PC-3 (cell line): ENCODE data around the gene EOGT. TPM values are rescaled to one million over a fixed set of nuclear protein-coding genes. Genes with fewer than 3 reads are reported as not detected.
A peak's percentile ranks its signal among the peaks of the same experiment; 100 is the strongest.

Experiments used
- ATAC-seq: fragments of 200-7000 bp; cut with Tn5 transposase; 2 replicates; pipeline ENCODE4 v1.9.1; 2020; ENCODE audit warnings: mild to moderate bottlenecking, moderate library complexity
- BruUV-seq: library from RNA; stranded (reverse); fragments of 400-500 nt; replicated peaks from 2 replicates; lab custom pipeline; 2021; lab: Mats Ljungman, UMichigan
- CTCF ChIA-PET: fragments of 300-600 bp; sonication (Branson Sonifier 250); formaldehyde crosslinking; loops from one replicate; lab custom pipeline; 2022; ENCODE audit warnings: antibody characterized with exemption; lab: Charles Lee
- POLR2A ChIA-PET: fragments of 300-600 bp; sonication (Branson Sonifier 250); formaldehyde crosslinking; loops from one replicate; lab custom pipeline; 2022; ENCODE audit warnings: antibody characterized with exemption; ENCODE audit not compliant: unreplicated experiment; lab: Charles Lee
- DNase-seq: peaks from one replicate; pipeline ENCODE4 v3.0.0-alpha.2; 2015
- H2AFZ ChIP-seq: fragments of 300-600 bp; sonication (generic); 2 replicates; pipeline ENCODE4 v1.6.0; 2016; ENCODE audit warnings: antibody characterized with exemption, low read length
- H3F3A ChIP-seq: fragments of 300-600 bp; sonication (generic); one replicate; pipeline ENCODE4 v1.6.0; 2017; ENCODE audit warnings: antibody characterized with exemption, low read length, control low read depth, mild to moderate bottlenecking; ENCODE audit not compliant: unreplicated experiment
- H3K27ac ChIP-seq: fragments of 300-600 bp; sonication (generic); 2 replicates; pipeline ENCODE4 v1.5.1; 2016; ENCODE audit warnings: mild to moderate bottlenecking, low read length
- H3K27me3 ChIP-seq: fragments of 300-600 bp; sonication (generic); 2 replicates; pipeline ENCODE4 v1.6.1; 2016; ENCODE audit warnings: low read length, mixed read lengths
- H3K36me3 ChIP-seq: fragments of 300-600 bp; sonication (generic); 2 replicates; pipeline ENCODE4 v1.6.1; 2016; ENCODE audit warnings: low read depth, mixed run types, low read length, mixed read lengths
- H3K4me1 ChIP-seq: fragments of 300-600 bp; sonication (generic); 2 replicates; pipeline ENCODE4 v1.5.1; 2016; ENCODE audit warnings: low read length; ENCODE audit not compliant: insufficient read depth
- H3K4me2 ChIP-seq: fragments of 300-600 bp; sonication (generic); 2 replicates; pipeline ENCODE4 v1.6.0; 2016; ENCODE audit warnings: low read length
- H3K4me3 ChIP-seq: fragments of 300-600 bp; sonication (generic); 2 replicates; pipeline ENCODE4 v1.5.1; 2016; ENCODE audit warnings: mild to moderate bottlenecking, low read length, mixed read lengths
- H3K79me2 ChIP-seq: fragments of 300-600 bp; sonication (generic); 2 replicates; pipeline ENCODE4 v1.6.1; 2017; ENCODE audit warnings: low read length, mixed read lengths
- H3K9ac ChIP-seq: fragments of 300-600 bp; sonication (generic); 2 replicates; pipeline ENCODE4 v1.6.0; 2016; ENCODE audit warnings: mild to moderate bottlenecking, low read length
- H3K9me2 ChIP-seq: fragments of 300-600 bp; sonication (generic); replicated peaks from 2 replicates; pipeline ENCODE4 v1.6.1; 2016; ENCODE audit warnings: mixed run types, low read length, mixed read lengths
- H3K9me3 ChIP-seq: fragments of 300-600 bp; sonication (generic); 2 replicates; pipeline ENCODE4 v1.6.1; 2016; ENCODE audit warnings: low read length, mixed read lengths
- H4K20me1 ChIP-seq: fragments of 300-600 bp; sonication (generic); 2 replicates; pipeline ENCODE4 v1.6.1; 2016; ENCODE audit warnings: low read length, mixed read lengths
- EZH2 ChIP-seq: fragments of 300-600 bp; sonication (generic); IDR thresholded peaks from one replicate; pipeline ENCODE4 v1.6.1; 2017; ENCODE audit warnings: antibody characterized with exemption, mild to moderate bottlenecking, low read length; ENCODE audit not compliant: unreplicated experiment
- EZH2phosphoT487 ChIP-seq: fragments of 300-600 bp; sonication (generic); IDR thresholded peaks from 2 replicates; pipeline ENCODE4 v1.6.1; 2018; ENCODE audit warnings: mild to moderate bottlenecking, antibody characterized with exemption, low read length, borderline replicate concordance
- intact Hi-C: fragments of 100-400 bp; cut with micrococcal nuclease; formaldehyde crosslinking; loops from 2 replicates; pipeline ENCODE4 v1.9.0; 2023
- total RNA-seq: library from RNA; depleted of rRNA; stranded (reverse); fragments of >200 nt; gene quantifications from 2 replicates; pipeline ENCODE4 v1.2.3, GENCODE V29; 2014
- TF ChIP-seq, protein P1 (sequence below): fragments of 300-600 bp; sonication (generic); conservative IDR thresholded peaks from 2 replicates; pipeline ENCODE4 v1.5.1; 2017; ENCODE audit warnings: antibody characterized with exemption, low read depth, mild to moderate bottlenecking, low read length

EOGT gene
- total RNA-seq, 1 experiment from 2014 or later, result 8.3 TPM

- Histone ChIP-seq H3K27ac (no peak overlapping the region), H3K4me1 (peaks cover 9% of the 10 kb centered on the region; the same call in 1 of the 2 replicates), H3K9me3 (no peaks in the 10 kb centered on the region), H3K79me2 (no peaks in the 10 kb centered on the region), H3K27me3 (no peaks in the 10 kb centered on the region), H3K4me3 (peak overlapping the region; percentile 71), H3K9ac (peak overlapping the region; percentile 81), H3K36me3 (no peaks in the 10 kb centered on the region), H3K9me2 (no peaks in the 10 kb centered on the region), H2AFZ (peak overlapping the region; percentile 82), H3F3A (no peaks in the 10 kb centered on the region), H3K4me2 (peak overlapping the region; percentile 87), H4K20me1 (no peaks in the 10 kb centered on the region)
- ATAC-seq, result peak; percentile 56
- DNase-seq, result peak; percentile 4
- intact Hi-C loops, result no loop called here
- no TSS peak for BruUV-seq
- TF ChIP-seq, protein P1, sequence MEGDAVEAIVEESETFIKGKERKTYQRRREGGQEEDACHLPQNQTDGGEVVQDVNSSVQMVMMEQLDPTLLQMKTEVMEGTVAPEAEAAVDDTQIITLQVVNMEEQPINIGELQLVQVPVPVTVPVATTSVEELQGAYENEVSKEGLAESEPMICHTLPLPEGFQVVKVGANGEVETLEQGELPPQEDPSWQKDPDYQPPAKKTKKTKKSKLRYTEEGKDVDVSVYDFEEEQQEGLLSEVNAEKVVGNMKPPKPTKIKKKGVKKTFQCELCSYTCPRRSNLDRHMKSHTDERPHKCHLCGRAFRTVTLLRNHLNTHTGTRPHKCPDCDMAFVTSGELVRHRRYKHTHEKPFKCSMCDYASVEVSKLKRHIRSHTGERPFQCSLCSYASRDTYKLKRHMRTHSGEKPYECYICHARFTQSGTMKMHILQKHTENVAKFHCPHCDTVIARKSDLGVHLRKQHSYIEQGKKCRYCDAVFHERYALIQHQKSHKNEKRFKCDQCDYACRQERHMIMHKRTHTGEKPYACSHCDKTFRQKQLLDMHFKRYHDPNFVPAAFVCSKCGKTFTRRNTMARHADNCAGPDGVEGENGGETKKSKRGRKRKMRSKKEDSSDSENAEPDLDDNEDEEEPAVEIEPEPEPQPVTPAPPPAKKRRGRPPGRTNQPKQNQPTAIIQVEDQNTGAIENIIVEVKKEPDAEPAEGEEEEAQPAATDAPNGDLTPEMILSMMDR, result no peak
- TF ChIP-seq EZH2phosphoT487 (no peak), EZH2 (no peak)
- ChIA-PET CTCF (no interaction called here), POLR2A (no interaction called here)
Measured at GRCh38 chr3:69012800-69013252, 658 bp downstream of the EOGT start.

- no peaks in the 10 kb centered on the region for H3K9me3 ChIP-seq
- intact Hi-C loops, result no loop called here
- DNase-seq (no peak), ATAC-seq (no peak)
- no peaks in the 10 kb centered on the region for H3K27me3 ChIP-seq
- no peaks in the 10 kb centered on the region for H4K20me1 ChIP-seq
- peak overlapping the region; percentile 71 for H3K4me3 ChIP-seq
- peak overlapping the region; percentile 81; the same call in 1 of the 2 replicates for H3K9ac ChIP-seq
- H3K9me2 ChIP-seq, result no peaks in the 10 kb centered on the region
- no peaks in the 10 kb centered on the region for H3F3A ChIP-seq
- POLR2A ChIA-PET, result no interaction called here
- peaks cover 9% of the 10 kb centered on the region; the same call in 1 of the 2 replicates for H3K4me1 ChIP-seq
- peak overlapping the region; percentile 87 for H3K4me2 ChIP-seq
- TSS peak; percentile 34 for BruUV-seq
- H2AFZ ChIP-seq, result peak overlapping the region; percentile 82; the same call in 1 of the 2 replicates
- TF ChIP-seq, protein P1, result no peak
- no peak for TF ChIP-seq EZH2phosphoT487
- TF ChIP-seq EZH2, result no peak
- no peak overlapping the region for H3K27ac ChIP-seq
- H3K79me2 ChIP-seq, result no peaks in the 10 kb centered on the region
- H3K36me3 ChIP-seq, result no peaks in the 10 kb centered on the region
- CTCF ChIA-PET, result no interaction called here
Measured at GRCh38 chr3:69012100-69012799, 1.2 kb downstream of the EOGT start.

DNA sequence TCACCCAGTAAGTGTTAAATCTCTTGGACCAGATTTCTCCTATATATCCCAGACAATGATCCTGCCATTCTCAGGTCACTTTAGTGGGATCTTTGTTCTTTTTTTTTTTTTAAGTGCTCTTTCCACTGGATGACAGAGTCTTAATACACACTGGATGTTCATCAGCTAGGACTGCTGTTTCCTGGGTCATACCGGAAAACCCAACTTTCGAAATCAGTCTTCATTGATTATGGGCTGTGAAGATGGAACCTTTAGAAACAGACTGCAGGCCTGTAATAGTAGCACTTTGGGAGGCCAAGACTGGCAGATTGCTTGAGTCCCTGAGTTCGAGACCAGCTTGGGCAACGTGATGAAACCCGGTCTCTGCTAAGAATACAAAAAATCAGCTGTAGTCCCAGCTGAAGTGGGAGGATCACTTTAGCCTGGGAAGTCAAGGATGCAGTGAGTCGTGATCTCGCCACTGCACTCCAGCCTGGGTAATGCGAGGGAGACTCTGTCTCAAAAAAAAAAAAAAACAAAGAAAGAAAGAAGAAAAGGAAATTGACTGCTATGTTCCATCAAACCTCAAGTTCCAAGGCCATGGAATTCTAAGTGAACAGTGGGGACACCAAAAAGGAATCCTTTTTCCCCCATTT, 2.3 kb downstream of the EOGT start:
- intact Hi-C loops, result no loop called here
- no peak overlapping the region for H2AFZ ChIP-seq
- H3K9me2 ChIP-seq, result no peaks in the 10 kb centered on the region
- no peak for DNase-seq
- H3K4me2 ChIP-seq, result no peak overlapping the region
- no peaks in the 10 kb centered on the region for H3K27me3 ChIP-seq
- no peaks in the 10 kb centered on the region for H3K79me2 ChIP-seq
- no peak overlapping the region for H3K4me3 ChIP-seq
- ATAC-seq, result no peak
- TF ChIP-seq, protein P1, result no peak
- TF ChIP-seq EZH2phosphoT487 (no peak), EZH2 (no peak)
- no peaks in the 10 kb centered on the region for H3K36me3 ChIP-seq
- CTCF ChIA-PET, result no interaction called here
- no peaks in the 10 kb centered on the region for H4K20me1 ChIP-seq
- H3K27ac ChIP-seq, result no peak overlapping the region
- no peaks in the 10 kb centered on the region for H3K9me3 ChIP-seq
- no peak overlapping the region for H3K9ac ChIP-seq
- POLR2A ChIA-PET, result no interaction called here
- no peaks in the 10 kb centered on the region for H3F3A ChIP-seq
- BruUV-seq, result no TSS peak
- H3K4me1 ChIP-seq, result peaks cover 9% of the 10 kb centered on the region; the same call in 1 of the 2 replicates
